ENCODE results near the gene BRSK1.
"Not testable (repeated sequence)": the region's sequence is repeated elsewhere in the genome, so short reads cannot be mapped to it uniquely, and the experiment has no call there.

Gene BRSK1

DNA sequence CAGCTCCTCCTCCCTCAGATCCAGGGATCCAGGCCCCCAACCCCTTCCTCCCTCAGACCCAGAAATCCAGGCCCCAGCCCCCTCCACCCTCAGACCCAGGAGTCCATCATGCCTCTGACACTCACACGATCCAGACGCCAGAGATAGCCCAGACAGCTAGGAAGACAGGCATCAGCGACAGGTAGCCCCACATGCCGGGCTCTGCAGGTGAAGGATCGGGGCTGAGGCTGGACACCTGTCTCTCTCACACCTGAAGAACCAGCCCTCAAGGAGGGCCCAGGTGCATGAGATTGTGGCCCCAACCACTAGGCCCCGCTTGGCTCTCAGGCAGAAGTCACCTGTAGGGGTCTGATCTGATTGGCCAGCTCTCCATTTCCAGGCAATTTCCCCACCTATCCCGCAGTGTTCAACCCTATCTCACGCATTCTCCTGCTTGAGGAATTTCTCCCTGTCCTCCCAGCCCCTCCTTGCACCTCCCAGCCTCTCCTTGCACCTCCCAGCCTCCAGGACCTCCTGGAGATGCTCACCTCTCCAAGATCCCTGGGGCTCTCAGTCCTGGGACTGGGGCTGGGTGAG, 37.1 kb downstream of the BRSK1 start:
- TF ChIP-seq, protein P1, sequence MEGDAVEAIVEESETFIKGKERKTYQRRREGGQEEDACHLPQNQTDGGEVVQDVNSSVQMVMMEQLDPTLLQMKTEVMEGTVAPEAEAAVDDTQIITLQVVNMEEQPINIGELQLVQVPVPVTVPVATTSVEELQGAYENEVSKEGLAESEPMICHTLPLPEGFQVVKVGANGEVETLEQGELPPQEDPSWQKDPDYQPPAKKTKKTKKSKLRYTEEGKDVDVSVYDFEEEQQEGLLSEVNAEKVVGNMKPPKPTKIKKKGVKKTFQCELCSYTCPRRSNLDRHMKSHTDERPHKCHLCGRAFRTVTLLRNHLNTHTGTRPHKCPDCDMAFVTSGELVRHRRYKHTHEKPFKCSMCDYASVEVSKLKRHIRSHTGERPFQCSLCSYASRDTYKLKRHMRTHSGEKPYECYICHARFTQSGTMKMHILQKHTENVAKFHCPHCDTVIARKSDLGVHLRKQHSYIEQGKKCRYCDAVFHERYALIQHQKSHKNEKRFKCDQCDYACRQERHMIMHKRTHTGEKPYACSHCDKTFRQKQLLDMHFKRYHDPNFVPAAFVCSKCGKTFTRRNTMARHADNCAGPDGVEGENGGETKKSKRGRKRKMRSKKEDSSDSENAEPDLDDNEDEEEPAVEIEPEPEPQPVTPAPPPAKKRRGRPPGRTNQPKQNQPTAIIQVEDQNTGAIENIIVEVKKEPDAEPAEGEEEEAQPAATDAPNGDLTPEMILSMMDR (IDR thresholded peaks at IDR 0.05; ENCODE audit: control insufficient read depth, extremely low read depth, insufficient read depth): no peak
- no peak for DNase-seq (ENCODE audit: low read depth)
- no peak overlapping the region for H3K4me3 ChIP-seq (ENCODE audit: low read depth, low read length)

DNA sequence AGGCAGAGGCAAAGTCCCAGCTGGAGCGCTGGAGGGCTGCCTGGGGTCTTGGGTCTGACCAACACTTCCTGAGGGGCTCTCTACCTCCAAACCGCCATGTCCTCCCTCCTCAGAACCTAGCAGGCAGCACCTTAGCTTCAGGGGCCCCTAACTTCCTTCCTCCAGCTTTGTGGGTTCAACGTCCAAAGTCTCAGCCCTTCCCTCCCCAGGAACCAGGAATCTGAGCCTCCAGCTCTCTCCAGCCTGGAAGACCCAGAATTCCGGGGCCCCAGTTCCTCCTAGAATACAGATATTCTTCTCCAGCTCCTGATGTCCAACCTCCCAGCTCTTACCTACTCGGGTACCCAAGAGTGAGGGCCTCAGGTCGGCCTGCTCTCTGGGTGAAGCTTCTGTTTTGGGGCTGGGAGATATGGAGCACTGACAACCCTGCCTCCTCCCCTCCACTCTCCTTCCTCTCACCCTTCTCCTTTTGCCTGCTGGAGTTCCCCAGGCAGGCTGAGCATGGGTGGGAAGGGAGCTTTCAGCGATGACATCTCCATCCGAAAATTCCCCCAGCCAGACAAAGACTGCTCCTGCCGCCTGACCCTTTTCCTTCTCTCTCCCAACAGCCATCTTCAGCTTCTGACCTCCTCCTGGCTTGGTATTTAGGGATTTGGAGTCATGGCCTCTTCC, 37.8 kb downstream of the BRSK1 start:
- DNase-seq (ENCODE audit: low read depth): no peak
- H3K4me3 ChIP-seq (ENCODE audit: low read depth, low read length): no peak overlapping the region
- TF ChIP-seq, protein P1 (IDR thresholded peaks at IDR 0.05; ENCODE audit: control insufficient read depth, extremely low read depth, insufficient read depth): no peak

GRCh38 chr19:55322204-55322885, 38.5 kb downstream of the BRSK1 start:
- DNase-seq (ENCODE audit: low read depth): no peak
- TF ChIP-seq, protein P1 (IDR thresholded peaks at IDR 0.05; ENCODE audit: control insufficient read depth, extremely low read depth, insufficient read depth): no peak
- no peak overlapping the region for H3K4me3 ChIP-seq (ENCODE audit: low read depth, low read length)

- TF ChIP-seq, protein P1 (IDR thresholded peaks at IDR 0.05; ENCODE audit: control insufficient read depth, extremely low read depth, insufficient read depth): no peak
- DNase-seq (ENCODE audit: low read depth): no peak
- no peak overlapping the region for H3K4me3 ChIP-seq (ENCODE audit: low read depth, low read length)
These were observed 40.9 kb downstream of the BRSK1 start for GRCh38 chr19:55324662-55325061.

- TF ChIP-seq, protein P1 (IDR thresholded peaks at IDR 0.05; ENCODE audit: control insufficient read depth, extremely low read depth, insufficient read depth): no peak
- no peak for DNase-seq (ENCODE audit: low read depth)
- H3K4me3 ChIP-seq (ENCODE audit: low read depth, low read length): no peak within 1 kb of the TSS
These were observed 41.4 kb downstream of the BRSK1 start, which contains the start of gene TMEM150B for GRCh38 chr19:55325172-55325571. TMEM150B (minus strand) TSS chr19:55325341; CDS start chr19:55321036, 4,305 bp downstream.

DNA sequence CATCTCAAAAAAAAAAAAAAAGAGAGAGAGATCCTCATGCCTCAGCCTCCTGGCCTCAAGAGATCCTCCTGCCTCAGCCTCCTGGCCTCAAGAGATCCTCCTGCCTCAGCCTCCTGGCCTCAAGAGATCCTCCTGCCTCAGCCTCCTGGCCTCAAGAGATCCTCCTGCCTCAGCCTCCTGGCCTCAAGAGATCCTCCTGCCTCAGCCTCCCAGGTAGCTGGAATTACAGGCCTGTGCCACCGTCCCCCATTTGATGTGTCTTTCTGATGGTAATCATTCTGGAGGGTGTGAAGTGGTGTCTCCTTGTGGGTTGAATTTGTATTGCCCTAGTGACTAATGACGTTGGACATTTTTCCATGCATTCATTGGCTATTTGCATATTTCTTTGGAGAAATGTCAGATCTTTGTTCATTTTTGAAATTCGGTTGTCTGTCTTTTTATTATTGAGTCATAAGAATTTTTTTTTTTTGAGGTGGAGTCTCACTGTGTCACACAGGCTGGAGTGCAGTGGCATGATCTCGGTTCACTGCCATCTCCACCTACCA, 45.0 kb downstream of the BRSK1 start:
- not testable (repeated sequence) for DNase-seq (ENCODE audit: low read depth)

GRCh38 chr19:55329791-55330190, 46.0 kb downstream of the BRSK1 start:
- H3K4me3 ChIP-seq (ENCODE audit: low read depth, low read length); DNase-seq (ENCODE audit: low read depth): not testable (repeated sequence)

More for the DNA sequence above, 45.0 kb downstream of the BRSK1 start:
- H3K4me3 ChIP-seq (ENCODE audit: low read depth, low read length): not testable (repeated sequence)

Data from LNCaP clone FGC (cell line).